H7 (cell line): ENCODE data around the gene EP400. TPM values are rescaled to one million over a fixed set of nuclear protein-coding genes. Genes with fewer than 3 reads are reported as not detected.

Experiments used
- DNase-seq: peaks from one replicate; pipeline ENCODE4 v3.0.0; 2012
- H3K27me3 ChIP-seq: 2 replicates; pipeline ENCODE4 v1.6.0; 2011; ENCODE audit warnings: mild to moderate bottlenecking, low read length; ENCODE audit not compliant: control insufficient read depth, insufficient read depth
- H3K36me3 ChIP-seq: replicated peaks from 2 replicates; pipeline ENCODE4 v1.5.1; 2011; ENCODE audit warnings: low read length; ENCODE audit not compliant: control insufficient read depth, insufficient read depth
- H3K4me3 ChIP-seq: 2 replicates; pipeline ENCODE4 v1.5.1; 2011; ENCODE audit warnings: low read depth, mild to moderate bottlenecking, control low read depth, low read length, moderate library complexity; ENCODE audit not compliant: insufficient read depth
- total RNA-seq: library from RNA; depleted of rRNA; stranded (reverse); fragments of >200 nt; shearing (Covaris generic); gene quantifications from 2 replicates; pipeline ENCODE4 v1.2.3, GENCODE V29; 2014

Gene EP400
- total RNA-seq, 1 experiment from 2014 or later: 7.4 TPM

- DNase-seq: no peak
- H3K27me3 ChIP-seq: no peaks in the 10 kb centered on the region
- peaks cover 45% of the 10 kb centered on the region for H3K36me3 ChIP-seq
- no peak overlapping the region for H3K4me3 ChIP-seq
Observed at GRCh38 chr12:132052196-132052932, 102.6 kb downstream of the EP400 start.

GRCh38 chr12:132053338-132054330 lies 103.9 kb downstream of the EP400 start:
- Histone ChIP-seq H3K36me3 (peaks cover 47% of the 10 kb centered on the region), H3K27me3 (no peaks in the 10 kb centered on the region), H3K4me3 (no peak overlapping the region)
- no peak for DNase-seq

GRCh38 chr12:132054983-132055382 lies 105.2 kb downstream of the EP400 start:
- no peak overlapping the region for H3K4me3 ChIP-seq
- H3K36me3 ChIP-seq: peaks cover 38% of the 10 kb centered on the region
- no peaks in the 10 kb centered on the region for H3K27me3 ChIP-seq
- no peak for DNase-seq

GRCh38 chr12:132055535-132056096 lies 105.9 kb downstream of the EP400 start:
- Histone ChIP-seq H3K27me3 (no peaks in the 10 kb centered on the region), H3K36me3 (peaks cover 33% of the 10 kb centered on the region), H3K4me3 (no peak overlapping the region)
- no peak for DNase-seq

GRCh38 chr12:132056320-132056719 lies 106.6 kb downstream of the EP400 start:
- no peak for DNase-seq
- Histone ChIP-seq H3K27me3 (no peaks in the 10 kb centered on the region), H3K36me3 (peaks cover 30% of the 10 kb centered on the region), H3K4me3 (no peak overlapping the region)

- H3K27me3 ChIP-seq: no peaks in the 10 kb centered on the region
- peaks cover 33% of the 10 kb centered on the region for H3K36me3 ChIP-seq
- no peak for DNase-seq
- no peak overlapping the region for H3K4me3 ChIP-seq
Observed at GRCh38 chr12:132056951-132057350, 107.2 kb downstream of the EP400 start.

- DNase-seq: no peak
- peaks cover 37% of the 10 kb centered on the region for H3K36me3 ChIP-seq
- H3K27me3 ChIP-seq: no peaks in the 10 kb centered on the region
- H3K4me3 ChIP-seq: no peak overlapping the region
Observed at GRCh38 chr12:132057691-132058090, 107.9 kb downstream of the EP400 start.

- H3K27me3 ChIP-seq: no peaks in the 10 kb centered on the region
- peaks cover 28% of the 10 kb centered on the region for H3K36me3 ChIP-seq
- no peak for DNase-seq
- no peak overlapping the region for H3K4me3 ChIP-seq
Observed at GRCh38 chr12:132061197-132061596, 111.5 kb downstream of the EP400 start.

- no peak for DNase-seq
- H3K4me3 ChIP-seq: no peak overlapping the region
- H3K27me3 ChIP-seq: no peaks in the 10 kb centered on the region
- H3K36me3 ChIP-seq: peaks cover 28% of the 10 kb centered on the region
Observed at GRCh38 chr12:132061641-132062430, 112.1 kb downstream of the EP400 start.

GRCh38 chr12:132062481-132062880 lies 112.7 kb downstream of the EP400 start:
- H3K27me3 ChIP-seq: no peaks in the 10 kb centered on the region
- peaks cover 27% of the 10 kb centered on the region for H3K36me3 ChIP-seq
- H3K4me3 ChIP-seq: no peak overlapping the region
- no peak for DNase-seq

- Histone ChIP-seq H3K4me3 (no peak overlapping the region), H3K36me3 (peaks cover 26% of the 10 kb centered on the region), H3K27me3 (no peaks in the 10 kb centered on the region)
- DNase-seq: no peak
Observed at GRCh38 chr12:132063491-132063890, 113.7 kb downstream of the EP400 start.

- peaks cover 29% of the 10 kb centered on the region for H3K36me3 ChIP-seq
- DNase-seq: no peak
- H3K27me3 ChIP-seq: no peaks in the 10 kb centered on the region
Observed at GRCh38 chr12:132064631-132065030, 114.9 kb downstream of the EP400 start.

GRCh38 chr12:132065203-132065602 lies 115.5 kb downstream of the EP400 start:
- no peak for DNase-seq
- peaks cover 29% of the 10 kb centered on the region for H3K36me3 ChIP-seq
- H3K27me3 ChIP-seq: no peaks in the 10 kb centered on the region
- H3K4me3 ChIP-seq: no peak overlapping the region

More at GRCh38 chr12:132064631-132065030, 114.9 kb downstream of the EP400 start:
- H3K4me3 ChIP-seq: no peak overlapping the region
